H54 (cell line): ENCODE data around the gene PRIMPOL.

ENCODE experiments used
- DNase-seq: peaks from one replicate; pipeline ENCODE4 v3.0.0; 2011; ENCODE audit warnings: low spot score, mixed read lengths; ENCODE audit not compliant: insufficient read length
- FAIRE-seq: peaks from 3 replicates; lab custom pipeline; 2011; peaks lifted over from hg19 to GRCh38; lab: Jason Lieb, UNC
- POLR2A ChIP-seq: IDR thresholded peaks from 2 replicates; pipeline ENCODE4 v1.6.1; 2011; ENCODE audit warnings: low read depth, mild to moderate bottlenecking, low read length

Gene PRIMPOL

GRCh38 chr4:184668096-184668495 lies 18.6 kb downstream of the PRIMPOL start:
- no peak for TF ChIP-seq POLR2A
- FAIRE-seq (no peak), DNase-seq (no peak)

- FAIRE-seq (no peak), DNase-seq (no peak)
- TF ChIP-seq POLR2A, result no peak
Measured at GRCh38 chr4:184668511-184669114, 19.1 kb downstream of the PRIMPOL start.

- FAIRE-seq, result no peak
- no peak for DNase-seq
- TF ChIP-seq POLR2A, result no peak
Measured at GRCh38 chr4:184669251-184669650, 19.7 kb downstream of the PRIMPOL start.

GRCh38 chr4:184671101-184671500 lies 21.6 kb downstream of the PRIMPOL start:
- FAIRE-seq (no peak), DNase-seq (no peak)
- TF ChIP-seq POLR2A, result no peak

- no peak for FAIRE-seq
- no peak for TF ChIP-seq POLR2A
- no peak for DNase-seq
Measured at GRCh38 chr4:184672741-184673140, 23.2 kb downstream of the PRIMPOL start.

GRCh38 chr4:184674011-184674410 lies 24.5 kb downstream of the PRIMPOL start:
- FAIRE-seq, result no peak
- DNase-seq, result no peak
- TF ChIP-seq POLR2A, result no peak

GRCh38 chr4:184675018-184675417 lies 25.5 kb downstream of the PRIMPOL start:
- FAIRE-seq (no peak), DNase-seq (no peak)
- TF ChIP-seq POLR2A, result no peak

- TF ChIP-seq POLR2A, result no peak
- DNase-seq (no peak), FAIRE-seq (no peak)
Measured at GRCh38 chr4:184675821-184676492, 26.4 kb downstream of the PRIMPOL start.

GRCh38 chr4:184680698-184681097 lies 31.2 kb downstream of the PRIMPOL start:
- FAIRE-seq (no peak), DNase-seq (no peak)
- TF ChIP-seq POLR2A, result no peak

GRCh38 chr4:184681916-184682315 lies 32.4 kb downstream of the PRIMPOL start:
- no peak for TF ChIP-seq POLR2A
- no peak for DNase-seq
- no peak for FAIRE-seq

GRCh38 chr4:184684491-184685189 lies 35.1 kb downstream of the PRIMPOL start:
- DNase-seq, result no peak
- no peak for TF ChIP-seq POLR2A
- FAIRE-seq, result no peak

GRCh38 chr4:184688005-184688404 lies 38.5 kb downstream of the PRIMPOL start:
- FAIRE-seq (no peak), DNase-seq (no peak)
- TF ChIP-seq POLR2A, result no peak

- FAIRE-seq (peak; percentile 94), DNase-seq (peak; percentile 62)
- no peak for TF ChIP-seq POLR2A
Measured at GRCh38 chr4:184688447-184688846, 38.9 kb downstream of the PRIMPOL start.

GRCh38 chr4:184689681-184690080 lies 40.1 kb downstream of the PRIMPOL start:
- no peak for TF ChIP-seq POLR2A
- DNase-seq (no peak), FAIRE-seq (no peak)

- DNase-seq, result no peak
- TF ChIP-seq POLR2A, result no peak
- no peak for FAIRE-seq
Measured at GRCh38 chr4:184693056-184693455, 43.5 kb downstream of the PRIMPOL start.
